ENCODE results near the gene NAV3. TPM values are rescaled to one million over a fixed set of nuclear protein-coding genes. Genes with fewer than 3 reads are reported as not detected.

NAV3 gene, protein sequence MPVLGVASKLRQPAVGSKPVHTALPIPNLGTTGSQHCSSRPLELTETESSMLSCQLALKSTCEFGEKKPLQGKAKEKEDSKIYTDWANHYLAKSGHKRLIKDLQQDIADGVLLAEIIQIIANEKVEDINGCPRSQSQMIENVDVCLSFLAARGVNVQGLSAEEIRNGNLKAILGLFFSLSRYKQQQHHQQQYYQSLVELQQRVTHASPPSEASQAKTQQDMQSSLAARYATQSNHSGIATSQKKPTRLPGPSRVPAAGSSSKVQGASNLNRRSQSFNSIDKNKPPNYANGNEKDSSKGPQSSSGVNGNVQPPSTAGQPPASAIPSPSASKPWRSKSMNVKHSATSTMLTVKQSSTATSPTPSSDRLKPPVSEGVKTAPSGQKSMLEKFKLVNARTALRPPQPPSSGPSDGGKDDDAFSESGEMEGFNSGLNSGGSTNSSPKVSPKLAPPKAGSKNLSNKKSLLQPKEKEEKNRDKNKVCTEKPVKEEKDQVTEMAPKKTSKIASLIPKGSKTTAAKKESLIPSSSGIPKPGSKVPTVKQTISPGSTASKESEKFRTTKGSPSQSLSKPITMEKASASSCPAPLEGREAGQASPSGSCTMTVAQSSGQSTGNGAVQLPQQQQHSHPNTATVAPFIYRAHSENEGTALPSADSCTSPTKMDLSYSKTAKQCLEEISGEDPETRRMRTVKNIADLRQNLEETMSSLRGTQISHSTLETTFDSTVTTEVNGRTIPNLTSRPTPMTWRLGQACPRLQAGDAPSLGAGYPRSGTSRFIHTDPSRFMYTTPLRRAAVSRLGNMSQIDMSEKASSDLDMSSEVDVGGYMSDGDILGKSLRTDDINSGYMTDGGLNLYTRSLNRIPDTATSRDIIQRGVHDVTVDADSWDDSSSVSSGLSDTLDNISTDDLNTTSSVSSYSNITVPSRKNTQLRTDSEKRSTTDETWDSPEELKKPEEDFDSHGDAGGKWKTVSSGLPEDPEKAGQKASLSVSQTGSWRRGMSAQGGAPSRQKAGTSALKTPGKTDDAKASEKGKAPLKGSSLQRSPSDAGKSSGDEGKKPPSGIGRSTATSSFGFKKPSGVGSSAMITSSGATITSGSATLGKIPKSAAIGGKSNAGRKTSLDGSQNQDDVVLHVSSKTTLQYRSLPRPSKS (N-terminal part only)
- total RNA-seq: 1 to 10 TPM in 1 of 2 donors, under 1 TPM in 1; 0.72 to 1.9 TPM

DNA sequence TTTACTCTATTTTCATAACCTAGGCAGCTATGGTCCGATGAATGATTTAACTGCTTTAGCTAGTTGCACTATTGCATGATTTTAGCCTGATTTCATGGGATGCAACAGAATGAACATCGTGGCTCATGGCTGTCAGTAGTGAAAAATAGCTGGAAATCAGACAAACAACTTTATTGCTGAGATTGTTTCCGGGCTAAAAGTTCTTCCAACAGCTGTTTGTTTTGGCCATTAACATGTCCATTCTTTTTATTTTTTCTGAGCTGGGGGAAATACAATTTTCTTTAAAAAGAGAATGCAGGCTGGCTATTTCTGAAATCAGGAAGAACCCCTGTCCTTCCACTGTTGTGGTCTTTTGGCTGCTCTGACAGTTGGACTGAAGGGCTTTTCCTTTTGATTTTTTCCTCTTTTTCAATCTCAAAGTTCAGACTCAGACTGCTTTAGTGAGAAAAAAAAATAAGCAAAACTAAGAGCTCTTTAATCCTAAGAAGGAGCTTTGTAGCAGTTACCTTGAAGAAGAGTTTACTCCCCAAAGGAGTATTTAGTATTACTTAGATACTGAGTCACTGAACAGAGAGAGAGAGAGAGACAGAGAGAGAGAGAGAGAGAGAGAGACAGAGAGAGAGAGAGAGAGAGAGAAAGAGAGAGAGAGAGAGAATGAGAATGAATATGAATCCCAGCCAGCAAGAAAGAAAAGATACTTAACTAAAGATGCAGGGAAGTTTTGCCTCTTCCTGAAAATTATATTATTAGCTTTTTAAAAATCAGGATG, at the start of gene NAV3:
NAV3 (plus strand) TSS at position 312 of the 769 bp plus-strand sequence. CDS start 568 bp downstream, outside the sequence.
- H3K27ac ChIP-seq: no peak within 1 kb of the TSS
- H3K9me3 ChIP-seq: no peaks in the 10 kb centered on the region
- no peak for DNase-seq
- H3K36me3 ChIP-seq: no peaks in the 10 kb centered on the region
- H3K27me3 ChIP-seq: no peaks in the 10 kb centered on the region
- H3K4me1 ChIP-seq: no peaks in the 10 kb centered on the region
- H3K4me3 ChIP-seq: no peak within 1 kb of the TSS
- TF ChIP-seq, protein P1, sequence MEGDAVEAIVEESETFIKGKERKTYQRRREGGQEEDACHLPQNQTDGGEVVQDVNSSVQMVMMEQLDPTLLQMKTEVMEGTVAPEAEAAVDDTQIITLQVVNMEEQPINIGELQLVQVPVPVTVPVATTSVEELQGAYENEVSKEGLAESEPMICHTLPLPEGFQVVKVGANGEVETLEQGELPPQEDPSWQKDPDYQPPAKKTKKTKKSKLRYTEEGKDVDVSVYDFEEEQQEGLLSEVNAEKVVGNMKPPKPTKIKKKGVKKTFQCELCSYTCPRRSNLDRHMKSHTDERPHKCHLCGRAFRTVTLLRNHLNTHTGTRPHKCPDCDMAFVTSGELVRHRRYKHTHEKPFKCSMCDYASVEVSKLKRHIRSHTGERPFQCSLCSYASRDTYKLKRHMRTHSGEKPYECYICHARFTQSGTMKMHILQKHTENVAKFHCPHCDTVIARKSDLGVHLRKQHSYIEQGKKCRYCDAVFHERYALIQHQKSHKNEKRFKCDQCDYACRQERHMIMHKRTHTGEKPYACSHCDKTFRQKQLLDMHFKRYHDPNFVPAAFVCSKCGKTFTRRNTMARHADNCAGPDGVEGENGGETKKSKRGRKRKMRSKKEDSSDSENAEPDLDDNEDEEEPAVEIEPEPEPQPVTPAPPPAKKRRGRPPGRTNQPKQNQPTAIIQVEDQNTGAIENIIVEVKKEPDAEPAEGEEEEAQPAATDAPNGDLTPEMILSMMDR (IDR thresholded peaks at IDR 0.05): no peak
- intact Hi-C loops (cut with DNase I): no loop called here
- no peak within 1 kb of the TSS for H3K9ac ChIP-seq (ENCODE audit: low read depth in 2 of 2, low read length in 2 of 2)

DNA sequence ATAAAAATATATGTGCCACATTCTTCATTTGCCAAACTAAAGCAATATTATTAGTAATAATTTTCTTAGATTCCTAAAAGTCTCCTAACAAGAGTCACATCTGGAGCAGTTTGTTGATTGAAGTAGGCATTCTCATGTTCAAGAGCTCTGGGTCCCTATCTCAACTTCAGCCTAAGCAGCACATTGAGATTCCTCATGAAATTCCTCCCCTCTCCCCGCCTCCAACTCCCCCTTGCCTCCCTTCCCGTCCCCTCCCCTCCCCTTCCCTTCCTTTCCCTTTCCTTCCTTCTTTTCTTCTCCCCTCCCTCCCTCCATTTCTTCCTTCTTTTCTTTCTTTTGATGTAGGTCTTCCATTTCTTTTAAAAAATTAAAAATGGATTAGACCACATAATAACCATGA, 48.7 kb upstream of the NAV3 start:
- Histone ChIP-seq H3K9me3 (no peaks in the 10 kb centered on the region), H3K27ac (no peak overlapping the region), H3K4me3 (no peak overlapping the region), H3K9ac (ENCODE audit: low read depth in 2 of 2, low read length in 2 of 2) (no peak overlapping the region), H3K36me3 (no peaks in the 10 kb centered on the region), H3K27me3 (no peaks in the 10 kb centered on the region), H3K4me1 (no peaks in the 10 kb centered on the region)
- DNase-seq: no peak
- TF ChIP-seq, protein P1 (IDR thresholded peaks at IDR 0.05): no peak
- intact Hi-C loops (cut with DNase I): no loop called here

DNA sequence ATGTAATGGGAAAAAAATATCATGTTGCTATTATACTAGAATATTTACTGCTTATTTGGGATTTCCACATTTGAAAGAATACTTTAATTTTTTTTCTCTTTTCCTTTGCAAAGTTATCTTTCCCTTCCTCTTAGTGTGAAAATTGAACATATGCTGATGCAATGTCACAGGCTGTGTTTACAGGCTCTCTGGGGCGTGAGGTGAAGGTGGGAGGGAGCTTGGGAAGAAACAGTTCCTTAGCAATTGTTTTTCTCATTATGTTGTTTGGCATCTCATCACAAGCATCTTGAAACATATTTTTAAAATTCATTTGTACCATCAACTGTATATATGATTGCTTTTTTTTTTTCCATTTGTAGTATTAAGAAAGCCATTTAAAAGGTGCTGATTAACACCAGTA, 47.9 kb upstream of the NAV3 start:
- TF ChIP-seq, protein P1 (IDR thresholded peaks at IDR 0.05): no peak

DNA sequence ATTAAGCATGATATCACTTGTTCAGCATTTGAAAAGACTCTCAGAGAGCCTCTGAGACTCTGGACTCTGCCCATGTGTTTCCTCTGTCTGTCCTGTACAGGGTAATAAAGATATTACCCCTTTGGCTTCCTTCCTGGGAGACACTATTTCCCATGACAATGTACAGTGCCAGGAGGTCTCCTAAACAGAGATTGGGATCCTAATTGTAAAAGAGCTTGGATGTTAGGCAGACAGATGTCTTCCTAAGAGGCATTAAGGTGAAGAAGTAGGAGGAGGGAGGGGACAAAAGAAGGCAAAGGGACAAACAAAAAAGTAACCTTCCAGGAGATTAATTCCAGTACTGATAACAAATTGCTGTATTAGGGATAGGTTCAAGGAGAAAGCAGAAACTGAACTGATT, 45.5 kb upstream of the NAV3 start:
- H3K9ac ChIP-seq (ENCODE audit: low read depth in 2 of 2, low read length in 2 of 2): no peak overlapping the region
- TF ChIP-seq, protein P1 (IDR thresholded peaks at IDR 0.05): no peak
- no peaks in the 10 kb centered on the region for H3K4me1 ChIP-seq
- H3K27me3 ChIP-seq: no peaks in the 10 kb centered on the region
- H3K36me3 ChIP-seq: no peaks in the 10 kb centered on the region
- no peaks in the 10 kb centered on the region for H3K9me3 ChIP-seq
- intact Hi-C loops (cut with DNase I): no loop called here
- H3K27ac ChIP-seq: no peak overlapping the region
- DNase-seq: no peak
- no peak overlapping the region for H3K4me3 ChIP-seq

More for the DNA sequence above, 47.9 kb upstream of the NAV3 start:
- Histone ChIP-seq H3K9me3 (no peaks in the 10 kb centered on the region), H3K27me3 (no peaks in the 10 kb centered on the region), H3K4me1 (no peaks in the 10 kb centered on the region), H3K36me3 (no peaks in the 10 kb centered on the region), H3K9ac (ENCODE audit: low read depth in 2 of 2, low read length in 2 of 2) (no peak overlapping the region), H3K27ac (no peak overlapping the region), H3K4me3 (no peak overlapping the region)
- intact Hi-C loops (cut with DNase I): no loop called here
- DNase-seq: no peak

Measured in colonic mucosa (tissue), 4 donors.